ENCODE measurements around the gene IL6. TPM values are rescaled to one million over a fixed set of nuclear protein-coding genes. Genes with fewer than 3 reads are reported as not detected.

The IL6 gene
- total RNA-seq, 1 experiment from 2014 or later, result 0.85 TPM

DNA sequence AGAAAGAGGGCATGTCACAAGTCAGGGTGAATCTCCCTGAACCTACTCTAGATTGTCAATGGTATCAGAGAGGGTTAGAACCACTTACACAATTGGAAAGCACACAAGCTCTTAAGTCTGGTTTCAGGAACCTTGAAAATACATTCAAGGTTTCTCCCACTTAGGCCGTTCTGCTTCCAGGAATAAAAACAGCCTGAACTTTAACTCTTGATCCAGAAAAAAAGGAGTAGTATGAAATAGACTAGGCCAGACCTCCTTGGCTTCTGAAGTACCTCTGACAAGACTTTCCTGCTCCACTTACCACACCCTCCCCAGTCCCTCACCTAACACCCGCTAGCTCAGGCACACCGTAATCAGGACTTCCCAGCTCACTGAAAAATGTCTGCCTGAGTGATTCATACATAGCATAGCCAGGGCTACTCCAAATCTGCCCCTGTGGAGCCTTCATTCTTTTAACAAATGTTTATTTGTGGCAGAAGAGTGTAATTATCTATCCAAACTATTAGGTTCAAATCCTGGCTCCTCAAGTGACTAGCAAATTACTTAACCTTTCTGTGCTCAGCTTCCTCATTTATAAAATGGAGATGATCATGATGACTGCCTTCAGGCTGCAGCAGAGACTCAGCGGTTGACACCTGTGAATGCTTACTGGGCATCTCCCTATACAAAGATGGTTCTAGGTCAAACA lies 30.3 kb upstream of the IL6 start:
- H3K4me1 Mint-ChIP-seq, result peaks cover 6 to 20% of the 10 kb centered on the region in 2 experiments; a peak in 3 of 4 replicates
- no peak overlapping the region for H3K27ac Mint-ChIP-seq

More for the DNA sequence above, 30.3 kb upstream of the IL6 start:
- no peak overlapping the region for H3K14ac ChIP-seq (ENCODE audit: insufficient read depth, low read length)
- H3K56ac ChIP-seq (ENCODE audit: insufficient read length, low read depth, low read length), result no peak overlapping the region
- 0 out of 2 replicates have a peak, but pooled peaks cover 3% of the 10 kb centered on the region for H3K4me1 ChIP-seq (ENCODE audit: insufficient read depth, low read length)
- H4K20me1 ChIP-seq (ENCODE audit: control insufficient read depth, insufficient read depth, insufficient read length), result no peaks in the 10 kb centered on the region
- no peak overlapping the region for H2BK12ac ChIP-seq (ENCODE audit: insufficient read length, low read depth, low read length)
- no peak overlapping the region for H2BK20ac ChIP-seq (ENCODE audit: low read depth, low read length, poor library complexity, severe bottlenecking)
- no peak overlapping the region for H3K9ac ChIP-seq (ENCODE audit: extremely low read depth, insufficient read length, low read length)
- H3K36me3 Mint-ChIP-seq (ENCODE audit: insufficient read depth in 1 of 3, low read depth in 3 of 3), result no peaks in the 10 kb centered on the region; a peak in 1 of 7 replicates
- H3K27me3 Mint-ChIP-seq (ENCODE audit: low read depth), result no peaks in the 10 kb centered on the region
- no peak overlapping the region for H3K18ac ChIP-seq (ENCODE audit: insufficient read length, low read depth, low read length)
- H2AK5ac ChIP-seq (ENCODE audit: insufficient read length, low read length), result no peak overlapping the region
- no peak overlapping the region for H4K5ac ChIP-seq (ENCODE audit: insufficient read length, low read depth, low read length)
- H3K4me3 Mint-ChIP-seq, result no peak overlapping the region
- H3K9me3 Mint-ChIP-seq, result no peaks in the 10 kb centered on the region; a peak in 1 of 5 replicates
- no peak overlapping the region for H3K27ac ChIP-seq (ENCODE audit: insufficient read length, low read depth, low read length)
- no peak overlapping the region for H3T11ph ChIP-seq (ENCODE audit: low read length)
- H3K9me3 ChIP-seq (ENCODE audit: control insufficient read depth, low read depth, low read length), result no peaks in the 10 kb centered on the region
- no CpG with 5 or more reads among the region's 4 CpGs for WGBS (ENCODE audit: extremely low coverage, insufficient read length, low lambda C conversion rate)
- H2AFZ ChIP-seq (ENCODE audit: low read length), result no peak overlapping the region
- H4K8ac ChIP-seq (replicated peaks; ENCODE audit: insufficient read length, low read depth, low read length), result no peak overlapping the region
- TF ChIP-seq, protein P1, sequence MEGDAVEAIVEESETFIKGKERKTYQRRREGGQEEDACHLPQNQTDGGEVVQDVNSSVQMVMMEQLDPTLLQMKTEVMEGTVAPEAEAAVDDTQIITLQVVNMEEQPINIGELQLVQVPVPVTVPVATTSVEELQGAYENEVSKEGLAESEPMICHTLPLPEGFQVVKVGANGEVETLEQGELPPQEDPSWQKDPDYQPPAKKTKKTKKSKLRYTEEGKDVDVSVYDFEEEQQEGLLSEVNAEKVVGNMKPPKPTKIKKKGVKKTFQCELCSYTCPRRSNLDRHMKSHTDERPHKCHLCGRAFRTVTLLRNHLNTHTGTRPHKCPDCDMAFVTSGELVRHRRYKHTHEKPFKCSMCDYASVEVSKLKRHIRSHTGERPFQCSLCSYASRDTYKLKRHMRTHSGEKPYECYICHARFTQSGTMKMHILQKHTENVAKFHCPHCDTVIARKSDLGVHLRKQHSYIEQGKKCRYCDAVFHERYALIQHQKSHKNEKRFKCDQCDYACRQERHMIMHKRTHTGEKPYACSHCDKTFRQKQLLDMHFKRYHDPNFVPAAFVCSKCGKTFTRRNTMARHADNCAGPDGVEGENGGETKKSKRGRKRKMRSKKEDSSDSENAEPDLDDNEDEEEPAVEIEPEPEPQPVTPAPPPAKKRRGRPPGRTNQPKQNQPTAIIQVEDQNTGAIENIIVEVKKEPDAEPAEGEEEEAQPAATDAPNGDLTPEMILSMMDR (conservative IDR thresholded peaks at IDR 0.05), result no peak
- no peak for DNase-seq
- no peaks in the 10 kb centered on the region for H3K27me3 ChIP-seq (ENCODE audit: insufficient read depth, low read length)
- no peak overlapping the region for H2BK5ac ChIP-seq (ENCODE audit: insufficient read length, low read length)
- H3K79me2 ChIP-seq (ENCODE audit: insufficient read depth, low read length), result no peaks in the 10 kb centered on the region
- H4K91ac ChIP-seq (ENCODE audit: insufficient read length, low read depth, low read length), result no peak overlapping the region
- no peak overlapping the region for H3K4ac ChIP-seq (ENCODE audit: low read depth, low read length)
- no peak overlapping the region for H3K23ac ChIP-seq (ENCODE audit: insufficient read length, low read depth, low read length)
- H3K23me2 ChIP-seq (ENCODE audit: insufficient read length, low read depth, low read length, poor library complexity, severe bottlenecking), result no peaks in the 10 kb centered on the region
- H3K79me1 ChIP-seq (ENCODE audit: insufficient read depth, low read depth, low read length, poor library complexity, severe bottlenecking), result no peaks in the 10 kb centered on the region
- H3K4me2 ChIP-seq (ENCODE audit: insufficient read depth, insufficient read length, low read length), result no peak overlapping the region
- H2BK120ac ChIP-seq (ENCODE audit: low read depth, low read length, poor library complexity, severe bottlenecking), result no peak overlapping the region
- H2BK15ac ChIP-seq (ENCODE audit: low read depth, low read length), result no peak overlapping the region

Data from H9 (cell line).